Measurements from ENCODE around the gene CDCA8.

DNA sequence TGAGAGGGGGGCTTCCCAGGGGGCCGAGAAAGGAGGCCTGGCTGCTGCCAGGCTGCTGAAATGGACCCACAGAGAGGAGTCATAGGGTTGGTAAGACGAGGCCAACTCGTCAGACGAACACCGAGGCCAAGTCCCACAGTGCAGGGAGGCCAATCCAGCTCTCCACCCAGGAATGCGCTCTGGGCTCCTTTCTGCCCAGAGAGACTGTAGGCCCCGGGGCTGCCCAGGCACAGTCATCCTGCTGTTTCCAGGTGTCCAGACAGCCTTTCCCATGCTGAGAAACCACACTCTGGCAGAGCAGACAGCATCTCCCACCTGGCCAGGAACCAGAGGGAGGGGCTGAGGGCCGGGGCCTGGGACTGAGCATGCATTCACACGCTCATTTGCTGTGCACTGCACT, 30.9 kb upstream of the CDCA8 start:
- TF ChIP-seq POLR2A (IDR thresholded peaks at IDR 0.05; ENCODE audit: extremely low read depth, insufficient read length) (no peak), CTCF (IDR thresholded peaks at IDR 0.05; ENCODE audit: low read depth, low read length) (no peak)

Data from NB4 (cell line).